AG09309 (cell line): Measurements from ENCODE around the gene KHDRBS1.

ENCODE experiments used
- DNase-seq: peaks from one replicate; pipeline ENCODE4 v3.0.0-alpha.2; 2010; ENCODE audit warnings: low read depth
- H3K4me3 ChIP-seq: 2 replicates; pipeline ENCODE4 v1.5.1; 2011; ENCODE audit warnings: mild to moderate bottlenecking, low read depth, low read length, moderate library complexity; ENCODE audit not compliant: control insufficient read depth
- TF ChIP-seq, protein P1 (sequence below): IDR thresholded peaks from 2 replicates; pipeline ENCODE4 v1.5.1; 2011; ENCODE audit warnings: mild to moderate bottlenecking, low read depth, low read length, inconsistent platforms; ENCODE audit not compliant: insufficient read depth, control insufficient read depth; ENCODE audit errors: missing control alignments

The KHDRBS1 gene

DNA sequence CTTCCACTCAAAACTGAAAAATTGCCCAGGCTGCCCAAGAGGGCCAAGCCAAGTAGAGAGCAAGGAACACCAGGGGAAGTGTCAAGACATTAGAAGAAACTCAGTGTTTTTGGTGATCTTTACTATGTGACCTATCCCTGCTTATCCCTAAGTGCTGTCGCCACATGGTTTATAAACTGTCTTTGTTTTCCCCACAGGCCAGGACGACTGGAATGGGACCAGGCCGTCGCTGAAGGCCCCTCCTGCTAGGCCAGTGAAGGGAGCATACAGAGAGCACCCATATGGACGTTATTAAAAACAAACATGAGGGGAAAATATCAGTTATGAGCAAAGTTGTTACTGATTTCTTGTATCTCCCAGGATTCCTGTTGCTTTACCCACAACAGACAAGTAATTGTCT is 28.7 kb downstream of the KHDRBS1 start:
- TF ChIP-seq, protein P1, sequence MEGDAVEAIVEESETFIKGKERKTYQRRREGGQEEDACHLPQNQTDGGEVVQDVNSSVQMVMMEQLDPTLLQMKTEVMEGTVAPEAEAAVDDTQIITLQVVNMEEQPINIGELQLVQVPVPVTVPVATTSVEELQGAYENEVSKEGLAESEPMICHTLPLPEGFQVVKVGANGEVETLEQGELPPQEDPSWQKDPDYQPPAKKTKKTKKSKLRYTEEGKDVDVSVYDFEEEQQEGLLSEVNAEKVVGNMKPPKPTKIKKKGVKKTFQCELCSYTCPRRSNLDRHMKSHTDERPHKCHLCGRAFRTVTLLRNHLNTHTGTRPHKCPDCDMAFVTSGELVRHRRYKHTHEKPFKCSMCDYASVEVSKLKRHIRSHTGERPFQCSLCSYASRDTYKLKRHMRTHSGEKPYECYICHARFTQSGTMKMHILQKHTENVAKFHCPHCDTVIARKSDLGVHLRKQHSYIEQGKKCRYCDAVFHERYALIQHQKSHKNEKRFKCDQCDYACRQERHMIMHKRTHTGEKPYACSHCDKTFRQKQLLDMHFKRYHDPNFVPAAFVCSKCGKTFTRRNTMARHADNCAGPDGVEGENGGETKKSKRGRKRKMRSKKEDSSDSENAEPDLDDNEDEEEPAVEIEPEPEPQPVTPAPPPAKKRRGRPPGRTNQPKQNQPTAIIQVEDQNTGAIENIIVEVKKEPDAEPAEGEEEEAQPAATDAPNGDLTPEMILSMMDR, result no peak
- H3K4me3 ChIP-seq, result no peak overlapping the region
- DNase-seq, result no peak

DNA sequence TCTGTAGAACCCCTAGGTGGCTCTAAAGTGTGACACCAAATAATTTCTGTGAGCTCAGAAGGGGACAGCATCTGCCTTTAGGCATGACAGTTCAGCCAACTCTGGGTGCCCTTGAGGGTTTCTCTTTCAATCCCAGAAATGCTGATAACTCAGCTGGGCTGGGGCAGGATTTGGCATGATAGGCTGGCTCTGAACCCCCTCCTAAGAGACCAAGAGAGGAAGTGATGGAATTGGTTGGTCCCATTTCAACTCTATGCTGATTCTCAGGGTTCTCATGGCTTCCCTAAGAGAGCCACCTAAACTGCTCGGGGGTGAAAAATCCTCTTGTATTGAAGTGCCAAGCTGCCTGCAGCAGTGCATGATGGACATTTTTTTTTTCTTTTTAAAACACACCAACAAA is 30.6 kb downstream of the KHDRBS1 start:
- no peak overlapping the region for H3K4me3 ChIP-seq
- TF ChIP-seq, protein P1, result no peak
- DNase-seq, result no peak

DNA sequence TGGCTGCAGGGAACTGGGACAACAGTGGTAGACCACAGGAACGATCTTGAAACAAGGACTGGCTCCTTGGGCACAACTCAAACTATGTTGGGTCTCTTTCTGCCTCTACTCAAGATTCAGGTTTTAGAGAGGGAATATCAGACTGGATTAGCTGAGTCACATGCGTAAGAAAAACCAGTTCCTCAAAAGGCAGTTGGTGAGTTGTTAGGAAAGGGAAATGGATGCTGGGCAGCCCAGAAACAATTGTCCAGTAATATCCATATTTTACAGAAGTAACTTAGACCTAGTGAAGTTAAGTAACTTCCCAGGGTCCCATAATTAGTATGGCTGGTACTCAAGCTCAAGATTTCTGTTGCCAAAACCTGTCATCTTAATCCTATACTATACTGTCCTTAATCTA is 32.1 kb downstream of the KHDRBS1 start:
- DNase-seq, result no peak
- TF ChIP-seq, protein P1, result no peak
- H3K4me3 ChIP-seq, result no peak overlapping the region

DNA sequence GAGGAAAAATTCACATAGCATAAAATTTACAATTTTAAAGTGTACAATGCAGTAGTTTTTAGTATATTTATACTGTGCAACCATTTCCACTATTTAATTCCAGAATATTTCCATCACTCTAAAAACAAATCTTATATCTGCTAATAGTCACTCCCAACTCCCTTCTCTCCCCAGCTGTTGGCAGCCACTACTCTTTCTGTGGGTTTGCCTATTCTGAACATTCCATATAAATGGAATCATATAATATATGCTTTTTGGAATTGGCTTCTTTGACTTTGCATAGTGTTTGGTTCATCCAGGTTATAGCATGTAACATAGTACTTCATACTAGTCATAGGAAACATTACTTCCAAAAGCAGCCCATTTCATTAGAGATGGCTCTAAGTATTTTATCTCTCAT is 34.0 kb downstream of the KHDRBS1 start:
- TF ChIP-seq, protein P1, result no peak
- H3K4me3 ChIP-seq, result no peak overlapping the region
- no peak for DNase-seq

DNA sequence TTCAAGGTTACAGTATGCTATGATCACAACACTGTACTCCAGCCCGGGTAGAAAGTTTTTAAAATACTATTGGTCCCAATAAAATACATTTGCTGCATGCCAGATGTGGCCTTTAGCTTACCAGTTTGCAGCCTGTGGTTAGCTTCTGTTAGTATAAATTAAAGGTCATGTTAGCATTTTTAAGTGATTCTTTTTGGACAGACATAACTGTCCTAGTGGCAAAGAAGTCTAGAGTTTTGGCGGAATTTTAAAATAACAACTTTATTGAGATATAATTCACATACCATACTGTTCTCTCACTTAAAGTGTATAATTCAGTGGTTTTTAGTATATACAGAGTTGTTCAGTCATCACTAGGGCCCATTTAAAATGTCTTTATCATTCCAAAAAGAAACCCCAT is 34.8 kb downstream of the KHDRBS1 start:
- no peak for DNase-seq
- TF ChIP-seq, protein P1, result no peak

DNA sequence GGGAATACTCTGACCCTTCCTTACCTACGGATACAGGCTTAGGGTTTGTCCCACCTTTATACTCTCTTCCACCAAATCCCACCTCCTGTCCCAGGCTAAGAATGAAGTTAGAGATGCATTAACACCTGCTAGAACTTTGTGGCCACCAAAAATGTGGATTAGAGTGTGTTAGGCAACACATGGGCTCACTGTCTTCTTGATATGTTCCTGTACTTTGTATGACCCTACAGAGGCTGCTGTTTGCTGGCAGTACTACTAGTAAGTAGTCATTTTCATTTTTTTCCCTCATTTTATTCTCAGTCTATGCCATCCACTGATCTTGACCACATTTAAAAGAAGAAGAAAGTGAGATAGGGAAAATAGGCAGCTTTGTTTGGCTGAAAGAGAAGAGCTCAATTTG is 38.0 kb downstream of the KHDRBS1 start:
- DNase-seq, result no peak
- TF ChIP-seq, protein P1, result no peak
- no peak overlapping the region for H3K4me3 ChIP-seq

More for the DNA sequence above, 34.8 kb downstream of the KHDRBS1 start:
- H3K4me3 ChIP-seq, result no peak overlapping the region

DNA sequence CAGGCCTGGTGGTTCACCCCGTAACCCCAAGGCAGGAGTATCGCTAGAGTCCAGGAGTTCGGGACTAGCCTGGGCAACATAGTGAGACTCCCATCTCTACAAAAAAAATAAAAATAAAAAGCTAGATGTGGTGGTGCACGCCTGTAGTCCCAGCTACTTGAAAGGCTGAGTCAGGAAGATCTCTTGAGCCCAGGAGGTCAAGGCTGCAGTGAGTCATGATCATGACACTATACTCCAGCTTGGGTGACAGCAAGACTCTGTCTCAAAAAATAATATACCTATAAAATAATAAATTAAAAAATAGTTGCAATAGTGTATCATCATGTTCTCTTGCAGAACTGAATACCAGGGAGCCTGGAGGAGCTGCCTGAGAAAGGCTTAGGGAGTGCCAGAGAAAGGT is 39.2 kb downstream of the KHDRBS1 start:
- no peak for DNase-seq
- no peak overlapping the region for H3K4me3 ChIP-seq
- TF ChIP-seq, protein P1, result no peak
